Chondrocyte (in vitro differentiated cells): ENCODE results near the gene SMIM17. TPM values are rescaled to one million over a fixed set of nuclear protein-coding genes. Genes with fewer than 3 reads are reported as not detected.
A peak's percentile ranks its signal among the peaks of the same experiment; 100 is the strongest.

ENCODE experiments used
- DNase-seq: peaks from one replicate; pipeline ENCODE4 v3.0.0; 2021; ENCODE audit warnings: mixed read lengths, low spot score
- H3K27ac Mint-ChIP-seq: one replicate; pipeline ENCODE4 v1.8.0; 2021; ENCODE audit warnings: mild to moderate bottlenecking, moderate library complexity, mixed read lengths; ENCODE audit not compliant: unreplicated experiment
- H3K27me3 Mint-ChIP-seq: 2 replicates; pipeline ENCODE4 v1.8.0; 2021; ENCODE audit warnings: low read depth, mixed read lengths
- H3K36me3 Mint-ChIP-seq: 2 replicates; pipeline ENCODE4 v1.8.0; 2021; ENCODE audit warnings: low read depth, mixed read lengths
- H3K4me1 Mint-ChIP-seq: 2 replicates; pipeline ENCODE4 v1.8.0; 2021; ENCODE audit warnings: low read depth, mild to moderate bottlenecking, mixed read lengths
- H3K4me3 Mint-ChIP-seq: one replicate; pipeline ENCODE4 v1.8.0; 2021; ENCODE audit warnings: mild to moderate bottlenecking, moderate library complexity, mixed read lengths; ENCODE audit not compliant: unreplicated experiment
- H3K9me3 Mint-ChIP-seq: 2 replicates; pipeline ENCODE4 v1.8.0; 2021; ENCODE audit warnings: low read depth, mixed read lengths
- CTCF ChIP-seq: fragments of 200-600 bp; sonication (generic); IDR thresholded peaks from 2 replicates; pipeline ENCODE4 v1.5.0; 2021; ENCODE audit warnings: antibody characterized with exemption, mild to moderate bottlenecking, moderate library complexity
- total RNA-seq: library from RNA; stranded (reverse); gene quantifications from 3 replicates; pipeline ENCODE4 v1.2.1, GENCODE V29; 2021

Gene SMIM17
- total RNA-seq, 1 donor from 2014 or later = 0.20 TPM

DNA sequence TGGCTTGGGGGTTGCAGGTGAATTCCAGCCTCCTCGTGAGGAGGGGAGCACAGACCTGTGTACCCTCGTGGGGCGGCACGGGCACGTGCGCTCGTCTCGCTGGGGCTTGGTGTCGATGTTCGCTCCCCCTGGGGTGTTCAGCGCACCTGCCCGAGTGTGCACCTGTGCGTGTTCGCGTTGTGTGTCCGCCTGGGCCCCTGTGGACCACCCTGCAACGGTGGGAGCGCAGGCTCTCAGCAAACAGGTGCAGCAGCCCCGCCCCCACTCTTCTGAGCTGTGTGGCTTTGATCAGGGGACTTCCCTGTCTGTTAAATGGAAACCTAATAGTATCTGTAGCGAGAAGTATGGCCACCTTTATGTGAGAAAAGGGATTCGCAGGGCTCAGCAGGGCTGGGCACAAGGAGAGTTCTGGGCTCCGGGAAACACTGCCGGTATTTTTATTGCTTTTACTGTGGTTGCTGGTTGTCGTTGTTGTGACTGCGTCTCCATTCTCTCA lies 549 bp downstream of the SMIM17 start:
- no peak for TF ChIP-seq CTCF
- H3K36me3 Mint-ChIP-seq = peaks cover 8% of the 10 kb centered on the region
- H3K27ac Mint-ChIP-seq = no peak overlapping the region
- H3K4me3 Mint-ChIP-seq = no peak overlapping the region
- no peaks in the 10 kb centered on the region for H3K4me1 Mint-ChIP-seq
- peaks cover 53% of the 10 kb centered on the region for H3K9me3 Mint-ChIP-seq
- H3K27me3 Mint-ChIP-seq = no peaks in the 10 kb centered on the region
- DNase-seq = peak; percentile 89

DNA sequence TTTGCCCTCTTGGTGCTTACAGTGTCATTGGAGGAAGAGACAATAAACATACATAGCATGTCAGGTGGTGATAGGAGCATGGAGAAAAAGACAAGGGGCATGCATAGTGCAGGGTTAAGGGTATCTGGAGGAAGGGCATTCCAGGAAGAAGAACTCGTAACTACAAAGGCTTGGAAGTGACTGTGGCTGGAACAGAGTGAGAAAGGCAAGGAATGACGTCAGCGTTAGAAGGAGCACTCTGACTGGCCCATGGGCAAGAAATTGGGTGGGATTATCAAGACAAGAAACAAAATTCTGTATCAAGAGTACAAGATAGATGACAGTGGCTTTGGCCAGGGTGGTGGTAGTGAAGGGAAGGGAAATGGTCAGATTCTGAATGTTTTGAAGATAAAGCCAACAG lies 11.2 kb downstream of the SMIM17 start:
- no peak for TF ChIP-seq CTCF
- Mint-ChIP-seq H3K9me3 (peaks cover 45% of the 10 kb centered on the region), H3K36me3 (peaks cover 3% of the 10 kb centered on the region), H3K4me1 (no peaks in the 10 kb centered on the region), H3K27ac (no peak overlapping the region), H3K27me3 (no peaks in the 10 kb centered on the region), H3K4me3 (no peak overlapping the region)
- DNase-seq = no peak

GRCh38 chr19:56660381-56661107 lies 17.6 kb downstream of the SMIM17 start:
- no peak for TF ChIP-seq CTCF
- no peaks in the 10 kb centered on the region for H3K4me1 Mint-ChIP-seq
- H3K4me3 Mint-ChIP-seq = no peak overlapping the region
- no peak overlapping the region for H3K27ac Mint-ChIP-seq
- no peaks in the 10 kb centered on the region for H3K27me3 Mint-ChIP-seq
- H3K36me3 Mint-ChIP-seq = peaks cover 1% of the 10 kb centered on the region
- DNase-seq = no peak
- peaks cover 43% of the 10 kb centered on the region for H3K9me3 Mint-ChIP-seq

DNA sequence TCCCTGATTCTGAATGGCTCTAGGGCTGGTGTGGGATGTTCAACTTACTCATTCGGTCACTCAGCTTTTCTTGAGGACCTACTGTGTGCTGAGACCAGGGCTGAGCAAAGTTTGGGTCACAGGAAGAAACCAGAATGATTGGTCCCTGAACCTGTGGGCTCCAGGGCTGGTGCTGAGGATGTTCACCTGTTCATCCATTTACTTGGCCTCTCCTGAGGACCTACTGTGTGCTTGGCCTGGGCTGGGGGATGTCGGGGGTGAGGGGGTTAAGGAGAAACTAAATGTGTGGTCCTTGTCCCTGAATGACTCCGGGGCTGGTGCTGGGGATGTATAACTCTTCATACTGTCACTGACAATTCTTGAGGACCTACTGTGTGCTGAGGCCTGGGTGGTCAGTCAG lies 18.3 kb downstream of the SMIM17 start:
- Mint-ChIP-seq H3K27me3 (no peaks in the 10 kb centered on the region), H3K9me3 (peaks cover 44% of the 10 kb centered on the region), H3K4me1 (no peaks in the 10 kb centered on the region)

GRCh38 chr19:56663931-56664500 lies 21.1 kb downstream of the SMIM17 start:
- Mint-ChIP-seq H3K36me3 (peaks cover 1% of the 10 kb centered on the region), H3K4me1 (no peaks in the 10 kb centered on the region), H3K27me3 (no peaks in the 10 kb centered on the region), H3K4me3 (no peak overlapping the region), H3K9me3 (peaks cover 52% of the 10 kb centered on the region), H3K27ac (no peak overlapping the region)
- TF ChIP-seq CTCF = no peak
- no peak for DNase-seq

More for the DNA sequence above, 18.3 kb downstream of the SMIM17 start:
- Mint-ChIP-seq H3K4me3 (no peak overlapping the region), H3K36me3 (peaks cover 1% of the 10 kb centered on the region), H3K27ac (no peak overlapping the region)
- DNase-seq = no peak
- TF ChIP-seq CTCF = no peak
